HepG2 (cell line): ENCODE results near the gene MGAT2. TPM values are rescaled to one million over a fixed set of nuclear protein-coding genes. Genes with fewer than 3 reads are reported as not detected.

Source experiments
- FOXP4 ChIP-seq: sonication (generic); formaldehyde crosslinking; IDR thresholded peaks from 2 replicates; pipeline ENCODE4 v1.4.0; 2020; ENCODE audit warnings: missing genetic modification reagents
- HDAC6 ChIP-seq: fragments of 200-600 bp; sonication (generic); IDR thresholded peaks from 2 replicates; pipeline ENCODE4 v1.7.0; 2017; ENCODE audit warnings: mild to moderate bottlenecking, antibody characterized with exemption, low read length, low read depth
- IKZF5 ChIP-seq: IDR thresholded peaks from 2 replicates; pipeline ENCODE4 v1.6.1; 2018; ENCODE audit warnings: missing genetic modification reagents, mild to moderate bottlenecking, missing compliant biosample characterization
- KAT2B ChIP-seq: fragments of 150-350 bp; IDR thresholded peaks from 2 replicates; pipeline ENCODE4 v1.6.1; 2014; ENCODE audit warnings: low read depth, low read length, borderline replicate concordance
- KDM1A ChIP-seq: IDR thresholded peaks from 2 replicates; pipeline ENCODE4 v1.6.1; 2016; ENCODE audit warnings: missing compliant biosample characterization
- MLXIP ChIP-seq: sonication (generic); formaldehyde crosslinking; IDR thresholded peaks from 2 replicates; pipeline ENCODE4 v1.9.0; 2021; ENCODE audit warnings: missing genetic modification reagents, borderline replicate concordance
- RXRB ChIP-seq: IDR thresholded peaks from 2 replicates; pipeline ENCODE4 v1.6.1; 2016; ENCODE audit warnings: borderline replicate concordance, missing genetic modification reagents, missing compliant biosample characterization
- TFDP1 ChIP-seq: IDR thresholded peaks from 2 replicates; pipeline ENCODE4 v1.6.1; 2016; ENCODE audit warnings: missing compliant biosample characterization, missing genetic modification reagents, borderline replicate concordance
- TOPORS ChIP-seq: sonication (generic); formaldehyde crosslinking; IDR thresholded peaks from 2 replicates; pipeline ENCODE4 v1.8.0; 2023; ENCODE audit warnings: mild to moderate bottlenecking, missing genetic modification reagents
- ZEB1 ChIP-seq: IDR thresholded peaks from 2 replicates; pipeline ENCODE4 v1.6.1; 2012; ENCODE audit warnings: mild to moderate bottlenecking, low read depth, inconsistent platforms; ENCODE audit not compliant: insufficient replicate concordance
- ZNF160 ChIP-seq: sonication (generic); formaldehyde crosslinking; IDR thresholded peaks from 2 replicates; pipeline ENCODE4 v1.8.0; 2022; ENCODE audit warnings: mild to moderate bottlenecking, inconsistent platforms, missing genetic modification reagents
- ZNF317 ChIP-seq: sonication (generic); formaldehyde crosslinking; IDR thresholded peaks from 2 replicates; pipeline ENCODE4 v1.5.0; 2020; ENCODE audit warnings: mild to moderate bottlenecking, missing genetic modification reagents
- ZNF670 ChIP-seq: sonication (generic); formaldehyde crosslinking; IDR thresholded peaks from 2 replicates; pipeline ENCODE4 v1.8.0; 2022; ENCODE audit warnings: mild to moderate bottlenecking, missing genetic modification reagents, borderline replicate concordance
- ZNF710 ChIP-seq: sonication (generic); formaldehyde crosslinking; IDR thresholded peaks from 2 replicates; pipeline ENCODE4 v1.5.0; 2020; ENCODE audit warnings: mild to moderate bottlenecking, missing genetic modification reagents, borderline replicate concordance
- ZNF800 ChIP-seq: sonication (generic); formaldehyde crosslinking; IDR thresholded peaks from 2 replicates; pipeline ENCODE4 v1.4.0; 2020; ENCODE audit warnings: missing genetic modification reagents
- ZNF878 ChIP-seq: sonication (generic); formaldehyde crosslinking; IDR thresholded peaks from 2 replicates; pipeline ENCODE4 v1.8.1; 2023; ENCODE audit warnings: mild to moderate bottlenecking, missing genetic modification reagents, moderate library complexity
- polyA plus RNA-seq, 8 experiments: library from polyadenylated mRNA; depleted of rRNA in 3 of 8; stranded (reverse) in 7 of 8; unstranded in 1 of 8; fragments of >200 nt; fragmentation: Illumina TruSeq in 4 of 8; extraction: Trizol in 4 of 8; gene quantifications; 2 replicates each; pipeline versions ENCODE4 v1.2.1 to v1.2.3, GENCODE V29; 2011 to 2016; ENCODE audit warnings: low read depth in 4 of 8, missing spikeins in 1 of 8, mixed read lengths in 1 of 8; ENCODE audit not compliant: insufficient read depth in 1 of 8
- total RNA-seq, 5 experiments: library from RNA; depleted of rRNA; stranded (reverse); fragments of >200 nt; fragmentation: Illumina TruSeq; extraction: Trizol; gene quantifications; 2 replicates each; pipeline ENCODE4 v1.2.3, GENCODE V29; 2016; ENCODE audit warnings: low read depth in 1 of 5

The MGAT2 gene
- total and polyA plus RNA-seq, 2 of the 13 experiments (the other 11 are each of a cell fraction or from before 2014, with no cell fraction given) = 12.9 to 51.9 TPM

- no peak for TF ChIP-seq MLXIP (CRISPR knock-in tag)
- peak; percentile 82; the same call in 1 of the 2 replicates for TF ChIP-seq TOPORS
- TF ChIP-seq ZNF710 = no peak
- peak; percentile 24 for TF ChIP-seq ZEB1
- TF ChIP-seq FOXP4 = peak; percentile 57; the same call in 1 of the 2 replicates
- TF ChIP-seq KAT2B = no peak
- TF ChIP-seq TFDP1 (CRISPR knock-in tag) = no peak
- 0 out of 2 replicates have a peak, but pooled peaks have one; percentile 24 for TF ChIP-seq ZNF317 (CRISPR knock-in tag)
- peak; percentile 71; the same call in 1 of the 2 replicates for TF ChIP-seq ZNF670
- TF ChIP-seq HDAC6 = no peak
- TF ChIP-seq KDM1A (CRISPR knock-in tag) = peak; percentile 56
- peak; percentile 78 for TF ChIP-seq ZNF800 (CRISPR knock-in tag)
- TF ChIP-seq IKZF5 = peak; percentile 66
- peak; percentile 10; the same call in 1 of the 2 replicates for TF ChIP-seq RXRB (CRISPR knock-in tag)
- TF ChIP-seq ZNF878 (CRISPR knock-in tag) = no peak
- peak; percentile 57; the same call in 1 of the 2 replicates for TF ChIP-seq ZNF160 (CRISPR knock-in tag)
Observed at GRCh38 chr14:49585803-49586672, 34.6 kb upstream of the MGAT2 start, which contains the start of gene RPS29 (continued).
